GM18507 (cell line): ENCODE data around the gene COL25A1.
"Not testable (repeated sequence)": the region's sequence is repeated elsewhere in the genome, so short reads cannot be mapped to it uniquely, and the experiment has no call there.

Source experiments
- DNase-seq: peaks from one replicate; pipeline ENCODE4 v3.0.0; 2011; ENCODE audit warnings: low read depth; ENCODE audit not compliant: insufficient read length; ENCODE audit errors: extremely low spot score
- FAIRE-seq: peaks from 2 replicates; lab custom pipeline; 2011; peaks lifted over from hg19 to GRCh38; lab: Jason Lieb, UNC

COL25A1 gene

DNA sequence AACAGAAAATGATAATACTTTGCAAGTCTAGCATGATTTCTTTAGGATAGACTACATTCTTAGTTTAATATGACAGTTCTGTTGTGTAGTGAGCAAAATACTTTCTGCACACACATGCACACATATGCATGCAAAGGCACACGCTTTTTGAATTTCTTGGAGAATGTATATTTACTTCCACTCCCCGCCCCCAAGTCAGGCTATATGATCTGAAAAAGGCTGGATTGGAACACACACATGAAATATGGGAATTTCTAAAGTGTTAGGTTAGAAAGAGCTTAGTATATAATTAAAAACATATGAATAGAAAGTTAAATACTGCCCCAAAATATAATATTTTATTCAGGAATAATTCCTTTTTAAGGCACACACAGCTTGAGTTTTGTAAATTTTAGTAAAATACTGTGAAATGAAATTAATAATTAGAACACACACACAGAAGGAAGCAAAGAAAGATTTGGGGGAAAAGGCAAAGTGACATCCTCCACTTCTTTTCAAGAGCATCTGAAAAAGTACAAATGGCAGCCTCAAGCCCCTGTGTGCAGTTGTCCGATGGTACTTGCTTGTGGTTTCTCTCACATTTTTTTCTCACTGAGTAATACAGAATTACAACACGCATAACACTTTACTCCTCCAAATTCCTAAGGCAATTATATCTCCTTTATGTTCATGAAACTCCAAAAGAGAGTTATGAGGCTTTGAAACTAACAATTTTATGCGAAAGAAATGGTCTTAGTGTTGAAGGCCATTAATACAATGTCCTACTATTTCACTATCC lies 310.7 kb downstream of the COL25A1 start:
- FAIRE-seq (no peak), DNase-seq (no peak)

DNA sequence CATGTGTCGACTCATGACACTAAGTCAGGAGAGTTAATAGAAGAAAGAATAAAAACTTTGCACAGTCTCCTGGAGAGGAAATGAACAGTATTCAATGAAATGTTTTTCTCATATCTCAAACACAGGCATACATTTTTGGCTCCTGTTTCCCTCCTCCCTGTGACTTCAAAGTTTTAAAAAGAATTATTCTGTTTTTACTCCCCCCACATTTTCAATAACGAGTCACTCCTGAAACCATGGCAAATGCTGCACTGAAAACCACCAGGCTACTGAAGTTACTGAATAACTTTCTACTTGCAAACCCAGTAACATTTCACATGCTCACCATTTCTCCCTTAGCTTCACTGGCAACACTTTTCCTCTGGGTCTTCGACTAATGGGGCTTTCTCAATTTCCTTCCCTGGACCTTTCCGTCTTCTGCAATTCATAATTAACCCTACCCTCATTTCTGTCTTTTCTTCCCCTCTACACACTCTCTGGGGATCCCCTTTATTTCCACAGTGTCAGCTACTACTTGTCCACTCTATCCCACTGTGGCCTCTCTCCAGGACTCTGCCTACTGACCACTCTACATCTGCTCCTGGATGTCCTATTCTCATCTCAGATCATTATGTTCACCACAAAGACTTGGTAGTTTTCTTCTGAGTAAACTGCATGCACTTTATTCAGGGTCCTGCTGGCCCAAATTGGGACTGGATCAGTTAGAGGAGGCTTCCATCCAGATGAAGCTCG lies 313.8 kb downstream of the COL25A1 start:
- DNase-seq (no peak), FAIRE-seq (no peak)

DNA sequence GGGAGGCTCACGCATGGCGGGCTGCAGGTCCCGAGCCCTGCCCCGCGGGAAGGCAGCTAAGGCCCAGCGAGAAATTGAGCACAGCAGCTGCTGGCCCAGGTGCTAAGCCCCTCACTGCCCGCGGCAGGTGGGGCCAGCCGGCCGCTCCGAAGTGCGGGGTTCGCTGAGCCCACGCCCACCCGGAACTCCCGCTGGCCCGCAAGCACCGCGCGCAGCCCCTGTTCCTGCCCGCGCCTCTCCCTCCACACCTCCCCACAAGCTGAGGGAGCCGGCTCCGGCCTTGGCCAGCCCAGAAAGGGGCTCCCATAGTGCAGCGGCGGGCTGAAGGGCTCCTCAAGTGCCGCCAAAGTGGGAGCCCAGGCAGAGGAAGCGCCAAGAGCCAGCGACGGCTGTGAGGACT lies 318.0 kb downstream of the COL25A1 start:
- not testable (repeated sequence) for DNase-seq, FAIRE-seq

DNA sequence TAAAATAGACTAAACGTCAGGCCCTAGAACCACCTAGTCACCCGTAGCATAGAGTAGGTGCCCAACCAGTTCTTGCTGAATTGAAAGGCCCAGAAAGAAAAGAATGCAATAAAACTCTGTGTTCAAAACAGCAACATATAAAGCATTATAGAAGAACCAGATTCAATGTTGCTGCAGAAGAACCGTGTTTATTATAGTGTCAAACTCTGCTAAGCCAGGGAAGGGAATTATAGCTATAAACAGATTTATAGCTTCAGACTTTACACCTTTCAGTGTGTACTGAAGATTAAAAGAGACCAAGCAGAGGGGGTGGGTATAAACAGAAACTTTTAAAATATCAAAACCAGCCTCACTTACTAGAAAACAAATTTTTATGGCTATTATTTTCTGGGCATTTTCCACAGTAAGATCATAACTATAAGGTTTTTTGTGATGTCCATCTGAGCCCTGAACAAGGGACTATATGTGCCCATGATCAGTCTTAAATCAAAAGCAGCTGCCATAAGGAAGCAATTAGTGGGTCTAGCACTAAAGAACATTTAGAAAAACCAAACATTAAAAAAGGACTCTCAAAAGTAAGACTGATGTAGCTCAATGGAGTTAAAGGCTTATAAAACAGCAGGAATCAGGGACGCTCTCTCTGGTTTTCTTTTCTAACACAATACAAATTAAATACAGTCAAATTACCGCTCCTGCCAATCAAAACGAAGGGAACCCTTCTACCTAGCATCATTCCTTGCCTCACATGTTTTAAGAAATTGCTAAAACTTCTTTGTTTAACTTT lies 319.9 kb downstream of the COL25A1 start:
- DNase-seq (no peak), FAIRE-seq (no peak)

DNA sequence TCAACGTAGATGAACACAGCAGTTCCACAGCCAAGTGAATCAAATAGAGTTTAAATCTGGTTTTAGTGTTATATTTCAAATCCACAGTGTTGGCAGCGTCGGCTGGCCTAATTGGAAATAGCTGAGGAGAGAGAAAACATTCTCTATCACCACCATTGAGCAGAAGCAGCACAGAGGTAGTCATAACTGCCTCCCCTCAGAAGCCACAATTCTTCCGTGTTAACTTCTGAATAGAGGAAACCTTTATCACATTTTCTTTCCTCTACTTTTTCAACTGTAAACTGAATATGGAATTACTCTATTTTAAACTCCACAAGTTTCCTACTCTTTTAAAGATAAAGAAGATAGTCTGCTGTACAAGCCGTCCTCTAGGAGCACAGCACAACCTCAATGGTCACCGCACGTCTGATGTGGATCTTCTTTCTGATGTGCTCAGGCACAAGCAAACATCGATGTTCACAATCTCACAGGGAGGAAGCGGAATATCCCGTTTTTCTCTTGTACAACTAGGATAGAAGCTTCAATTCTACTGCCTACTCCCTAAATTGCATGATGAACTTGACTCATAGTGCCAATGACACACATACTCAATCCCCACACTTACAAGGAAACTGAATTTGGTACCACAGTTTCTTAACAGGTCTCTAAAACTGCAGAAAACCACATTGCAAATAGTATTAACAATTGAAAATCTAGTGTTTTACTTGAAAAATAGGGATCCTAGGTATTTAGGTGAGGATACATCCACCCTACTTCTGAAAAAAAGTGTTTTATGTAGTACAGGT lies 321.8 kb downstream of the COL25A1 start:
- DNase-seq (no peak), FAIRE-seq (no peak)

DNA sequence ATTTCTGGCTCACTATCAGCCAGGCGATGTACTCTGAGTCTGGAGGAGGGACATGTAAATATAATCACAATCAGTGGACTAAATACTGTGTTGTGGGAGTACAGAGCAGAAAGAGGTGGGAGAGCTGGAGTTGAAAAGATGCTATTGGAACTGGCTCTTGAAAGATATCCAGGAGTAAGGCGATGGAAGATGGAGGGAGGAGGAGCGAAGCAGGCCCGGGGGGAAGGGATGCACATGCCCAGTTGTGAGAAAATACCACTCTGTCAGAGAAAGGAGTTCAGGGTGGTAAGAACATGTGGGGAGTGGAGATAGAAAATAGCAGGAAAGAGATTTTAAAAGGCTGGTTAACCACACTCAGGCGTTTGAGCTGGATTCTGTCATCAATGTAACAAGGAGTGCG lies 322.7 kb downstream of the COL25A1 start:
- FAIRE-seq (no peak), DNase-seq (no peak)

DNA sequence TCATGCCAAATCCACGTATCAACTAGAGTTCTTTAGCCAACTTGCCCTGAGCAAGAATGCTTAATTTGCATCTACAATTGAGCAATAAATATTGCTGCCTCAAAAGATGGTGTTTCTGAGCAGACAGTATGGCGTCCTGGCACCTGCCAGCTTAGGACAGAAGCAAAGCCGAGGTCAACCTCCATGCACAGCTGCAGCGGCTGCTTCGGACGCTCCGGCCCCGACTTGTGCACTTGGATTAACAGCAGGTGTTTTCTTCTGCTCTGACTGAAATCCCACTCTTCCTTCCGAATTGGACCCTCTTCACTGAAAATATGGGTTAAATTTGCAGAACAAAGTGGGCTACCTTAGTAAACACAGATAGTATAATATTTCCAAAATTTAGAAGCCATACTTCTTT lies 324.4 kb downstream of the COL25A1 start:
- DNase-seq (no peak), FAIRE-seq (no peak)

DNA sequence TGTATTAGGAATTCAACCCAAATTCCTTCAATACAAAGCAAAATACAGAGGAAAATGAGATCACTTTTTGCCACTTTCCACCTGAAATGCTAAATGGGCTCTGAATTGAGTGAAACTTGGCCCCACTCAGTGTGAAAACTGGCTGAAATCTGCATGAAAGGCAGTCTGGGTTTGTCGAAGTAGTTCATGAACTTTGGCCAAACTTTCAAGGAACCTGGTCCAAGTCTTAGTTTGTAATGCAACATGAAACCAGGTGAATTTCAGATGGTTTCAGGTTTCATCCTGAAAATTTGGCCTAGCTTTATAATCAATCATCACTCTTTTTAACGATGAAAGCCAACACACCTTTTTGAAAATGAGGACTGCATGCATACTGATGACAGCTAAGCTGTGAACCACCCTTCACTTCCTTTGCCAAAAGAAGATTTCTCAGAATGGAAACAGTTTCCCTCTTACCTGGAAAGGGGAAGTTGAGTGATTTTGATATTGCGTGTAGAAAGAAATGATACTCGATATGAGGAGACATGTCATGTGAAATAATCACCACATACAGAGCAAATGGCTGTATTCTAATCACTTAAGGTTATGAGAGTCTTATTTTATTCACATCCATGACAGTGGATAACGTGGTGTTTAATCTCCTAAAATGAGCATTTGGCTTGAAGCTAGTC lies 329.7 kb downstream of the COL25A1 start:
- FAIRE-seq, result no peak
- DNase-seq, result no peak

DNA sequence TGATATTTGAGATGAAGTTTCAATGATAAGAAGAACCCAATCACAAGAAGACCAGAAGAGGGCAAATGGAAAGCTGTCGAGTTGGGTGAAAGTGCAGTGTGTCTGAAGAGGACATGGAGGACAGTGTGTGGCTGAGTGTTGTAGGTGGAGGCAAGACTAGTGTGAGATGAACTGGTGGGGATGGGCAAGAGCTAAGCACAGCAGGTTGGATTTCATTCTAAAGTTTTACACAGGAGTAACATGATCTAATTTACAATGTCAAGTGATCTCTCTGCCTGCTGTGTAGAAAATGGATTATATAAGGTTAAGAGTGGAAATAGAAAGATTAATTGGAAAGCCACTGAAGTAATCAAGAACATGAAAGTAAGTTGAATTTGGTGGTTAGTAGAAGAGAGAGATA lies 331.0 kb downstream of the COL25A1 start:
- no peak for FAIRE-seq
- DNase-seq, result no peak

DNA sequence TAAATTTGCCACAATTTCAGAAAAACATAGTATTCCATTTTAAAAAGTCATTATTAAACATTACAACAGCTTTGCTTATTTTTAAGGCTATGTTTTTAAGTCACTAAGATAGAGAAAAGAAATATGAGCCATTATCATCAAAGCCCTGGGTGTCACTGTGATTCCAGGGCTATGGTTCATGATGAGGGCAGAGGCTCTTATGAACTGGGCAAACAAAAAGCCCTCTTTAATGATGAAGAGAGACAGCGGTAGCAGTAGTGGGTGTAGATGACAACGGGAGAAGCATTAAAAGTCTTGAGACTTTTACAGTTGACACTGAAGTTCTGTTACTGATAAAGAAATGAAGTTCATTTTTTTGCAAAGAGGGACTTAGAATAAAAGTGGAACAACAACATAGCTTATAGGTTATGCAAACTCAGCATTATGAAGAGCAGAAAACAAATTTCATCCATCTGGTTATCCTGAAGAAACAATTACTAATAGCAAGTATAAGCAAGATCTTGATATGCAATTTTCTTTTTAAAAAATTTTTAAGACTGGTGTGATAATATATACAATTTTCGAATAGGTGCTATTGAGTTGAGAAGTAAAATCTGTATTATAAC lies 336.9 kb downstream of the COL25A1 start:
- DNase-seq (no peak), FAIRE-seq (no peak)

DNA sequence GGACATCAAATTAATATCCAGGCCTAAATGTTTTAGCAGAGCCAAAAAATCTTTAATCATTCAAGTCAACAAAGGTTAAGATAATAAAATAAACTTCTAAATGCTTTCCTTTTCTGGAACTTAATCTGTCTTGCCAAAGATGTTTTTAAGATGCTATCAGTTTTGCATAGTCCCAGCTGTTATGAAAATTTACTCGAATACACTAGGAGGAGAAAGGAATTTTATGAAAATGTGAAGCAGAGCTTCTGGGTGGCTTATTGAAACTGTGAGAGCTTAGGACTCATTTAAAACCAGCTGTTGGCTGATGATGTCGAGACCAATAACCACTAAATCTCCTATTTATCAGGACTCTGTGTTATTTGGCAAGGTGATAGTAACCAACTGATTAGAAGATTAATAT lies 337.4 kb downstream of the COL25A1 start:
- DNase-seq, result no peak
- FAIRE-seq, result no peak

DNA sequence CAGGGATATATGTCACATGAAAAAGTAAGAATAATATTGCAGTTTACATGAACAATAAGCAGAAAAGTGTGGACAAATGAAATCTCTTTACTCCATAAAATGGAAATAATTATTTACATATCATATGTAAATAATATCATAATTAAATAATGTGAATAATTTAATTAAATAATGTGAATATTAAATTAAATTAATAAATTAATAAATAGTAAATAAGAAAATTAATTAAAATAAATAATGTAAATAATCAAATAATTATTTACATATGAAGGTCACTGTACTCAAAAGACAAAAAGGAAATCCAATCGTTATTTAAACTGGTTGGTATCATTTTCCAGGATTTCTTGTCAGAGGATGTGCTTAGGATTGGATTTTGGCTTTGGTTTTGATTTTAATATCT lies 338.5 kb downstream of the COL25A1 start:
- FAIRE-seq (no peak), DNase-seq (no peak)

DNA sequence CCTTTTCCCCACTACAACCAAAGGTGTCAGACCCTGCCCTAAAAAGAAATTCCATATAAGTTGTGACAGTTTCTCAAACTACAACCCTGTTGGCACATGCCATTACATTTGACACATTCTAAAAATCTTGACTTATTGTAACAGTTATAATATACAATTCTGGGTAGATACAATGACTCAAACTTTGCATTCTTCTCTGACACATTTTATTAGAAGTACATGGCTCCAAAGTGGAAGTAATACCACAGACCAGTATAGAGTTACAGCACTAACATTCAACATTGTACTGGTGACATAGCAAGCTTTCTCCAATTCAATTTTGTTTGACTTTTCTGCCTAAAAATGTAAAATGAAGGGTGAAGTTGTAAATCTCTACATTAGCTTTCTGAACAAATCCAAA lies 343.0 kb downstream of the COL25A1 start:
- DNase-seq (no peak), FAIRE-seq (no peak)

DNA sequence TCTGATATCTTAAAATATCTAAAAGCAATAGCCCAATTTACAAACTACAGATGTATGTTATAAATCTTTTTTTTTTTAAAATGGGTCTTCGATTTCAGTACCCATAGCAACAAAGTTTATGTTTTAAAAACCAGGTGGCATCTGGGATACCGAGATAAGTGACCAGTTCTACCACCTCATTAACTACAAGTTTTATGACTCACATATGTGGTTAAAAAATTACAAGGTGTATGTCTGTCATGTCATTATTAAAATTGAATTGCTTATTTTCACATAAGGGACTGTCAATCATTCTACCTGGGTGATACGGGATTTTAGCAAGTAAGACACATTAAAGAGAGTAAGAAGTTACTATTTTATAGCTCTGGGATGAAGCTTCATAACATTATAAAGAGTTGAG lies 347.6 kb downstream of the COL25A1 start:
- FAIRE-seq (no peak), DNase-seq (no peak)

DNA sequence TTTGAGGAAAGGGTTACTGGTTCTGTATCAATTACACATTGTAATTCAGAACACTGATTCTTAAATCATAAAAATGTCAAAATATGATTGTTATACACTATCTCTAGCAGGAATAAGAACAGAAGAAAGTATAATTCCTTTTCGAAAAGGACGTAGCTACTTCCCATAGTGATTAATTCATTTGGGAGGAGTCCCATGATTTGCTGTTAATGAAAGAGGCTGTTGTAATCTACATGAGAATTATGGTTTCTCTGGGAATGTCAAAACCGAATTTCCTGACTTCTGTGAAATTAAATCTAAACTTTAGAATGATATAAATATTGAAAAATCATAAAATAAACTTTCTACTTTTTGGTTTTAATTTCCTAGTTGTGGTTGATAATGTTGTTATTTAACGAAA lies 348.5 kb downstream of the COL25A1 start:
- no peak for FAIRE-seq
- no peak for DNase-seq

DNA sequence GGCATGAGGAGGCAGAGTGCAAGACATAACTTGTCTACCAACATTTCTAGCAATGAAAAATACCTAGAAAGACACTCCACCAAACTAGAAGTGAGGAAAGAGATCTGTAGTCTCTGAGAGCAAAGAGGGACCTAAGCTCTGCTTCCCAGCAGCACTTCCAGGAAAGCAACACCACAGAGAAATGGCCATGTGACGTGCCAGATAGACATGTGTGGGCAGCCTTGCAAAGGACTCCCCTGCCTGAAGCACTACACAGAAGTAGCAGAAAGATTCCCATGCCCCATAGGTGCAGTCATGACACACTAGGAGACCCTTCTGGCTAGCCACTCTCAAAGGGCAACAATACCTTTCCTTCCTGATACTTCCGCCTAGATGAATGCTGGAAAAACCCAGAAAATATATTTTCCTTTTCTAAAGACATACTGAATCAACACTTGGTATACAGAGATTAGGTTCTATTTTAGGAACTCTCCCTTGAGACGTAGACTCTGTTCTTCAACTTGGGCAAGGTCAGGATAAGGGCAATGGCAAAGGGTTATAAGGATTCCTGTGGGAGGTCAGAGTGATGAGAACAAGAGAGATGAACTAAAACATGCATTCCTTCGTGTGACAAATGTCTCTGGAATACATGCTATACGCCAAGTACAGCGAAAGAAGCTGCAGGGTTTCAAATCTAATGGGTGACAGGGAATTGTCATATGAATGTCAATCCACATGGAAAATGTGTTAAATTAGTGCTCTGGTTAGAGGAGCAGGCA lies 352.1 kb downstream of the COL25A1 start:
- DNase-seq (no peak), FAIRE-seq (no peak)

DNA sequence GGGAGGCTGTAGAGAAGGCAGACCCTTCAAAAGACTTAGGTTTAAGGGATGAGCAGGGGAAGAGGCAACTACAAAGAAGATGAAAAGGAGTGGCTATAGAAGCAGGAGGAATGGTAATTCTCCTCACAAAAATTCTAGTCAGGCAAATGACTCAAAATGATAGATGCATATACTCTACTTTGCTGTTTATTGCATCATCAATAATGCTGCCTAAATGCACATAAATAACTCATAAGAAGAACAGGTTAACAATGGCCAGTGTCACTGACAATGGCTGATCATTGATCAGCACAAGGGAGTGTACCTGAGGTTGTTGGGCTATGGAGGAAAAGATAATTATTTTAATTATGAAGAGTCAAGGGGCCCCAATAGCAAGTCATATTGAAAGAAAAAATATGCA lies 354.9 kb downstream of the COL25A1 start:
- no peak for FAIRE-seq
- no peak for DNase-seq

DNA sequence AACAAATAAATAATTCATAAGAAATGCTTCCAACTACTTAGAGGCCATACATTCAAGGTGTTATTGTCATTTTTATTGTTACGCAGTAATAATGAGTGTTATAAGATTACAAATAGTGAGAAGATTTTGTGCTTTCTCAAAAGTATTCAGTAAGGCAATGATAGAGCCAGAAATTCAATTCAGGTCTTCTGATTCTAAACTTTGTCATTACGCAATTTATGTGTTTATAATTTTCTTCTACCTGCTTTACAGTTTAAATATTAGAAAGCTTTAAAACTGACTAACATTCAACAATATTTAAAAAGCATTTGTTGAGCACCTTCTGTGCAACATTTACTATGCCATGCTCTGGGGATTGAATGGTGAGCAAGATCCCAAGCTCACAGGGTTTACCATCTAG lies 356.2 kb downstream of the COL25A1 start:
- DNase-seq, result no peak
- no peak for FAIRE-seq
